ENCODE measurements around the gene FCRL4.

DNA sequence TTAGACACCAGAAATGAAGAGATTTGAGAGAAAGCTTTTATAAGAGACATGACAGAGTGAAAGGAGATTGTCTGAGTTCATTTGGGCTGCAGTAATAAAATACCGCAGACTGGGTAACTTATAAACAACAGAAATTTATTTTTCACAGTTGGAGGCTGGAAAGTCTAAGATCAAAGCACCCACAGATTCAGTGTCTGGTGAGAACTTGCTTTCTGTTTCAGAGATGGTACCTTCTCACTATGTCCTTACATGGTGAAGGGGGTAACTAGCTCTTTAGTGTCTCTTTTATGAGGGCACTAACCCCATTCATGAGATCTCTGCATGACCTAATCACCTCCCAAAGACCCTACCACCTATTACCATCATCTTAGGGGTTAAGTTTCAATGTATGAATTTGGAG is 30.9 kb upstream of the FCRL4 start:
- TF ChIP-seq, protein P1, sequence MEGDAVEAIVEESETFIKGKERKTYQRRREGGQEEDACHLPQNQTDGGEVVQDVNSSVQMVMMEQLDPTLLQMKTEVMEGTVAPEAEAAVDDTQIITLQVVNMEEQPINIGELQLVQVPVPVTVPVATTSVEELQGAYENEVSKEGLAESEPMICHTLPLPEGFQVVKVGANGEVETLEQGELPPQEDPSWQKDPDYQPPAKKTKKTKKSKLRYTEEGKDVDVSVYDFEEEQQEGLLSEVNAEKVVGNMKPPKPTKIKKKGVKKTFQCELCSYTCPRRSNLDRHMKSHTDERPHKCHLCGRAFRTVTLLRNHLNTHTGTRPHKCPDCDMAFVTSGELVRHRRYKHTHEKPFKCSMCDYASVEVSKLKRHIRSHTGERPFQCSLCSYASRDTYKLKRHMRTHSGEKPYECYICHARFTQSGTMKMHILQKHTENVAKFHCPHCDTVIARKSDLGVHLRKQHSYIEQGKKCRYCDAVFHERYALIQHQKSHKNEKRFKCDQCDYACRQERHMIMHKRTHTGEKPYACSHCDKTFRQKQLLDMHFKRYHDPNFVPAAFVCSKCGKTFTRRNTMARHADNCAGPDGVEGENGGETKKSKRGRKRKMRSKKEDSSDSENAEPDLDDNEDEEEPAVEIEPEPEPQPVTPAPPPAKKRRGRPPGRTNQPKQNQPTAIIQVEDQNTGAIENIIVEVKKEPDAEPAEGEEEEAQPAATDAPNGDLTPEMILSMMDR (IDR thresholded peaks at IDR 0.05), result no peak
- TF ChIP-seq EP300 (IDR thresholded peaks at IDR 0.05), result no peak
